ENCODE measurements around the gene DUSP22.

Gene DUSP22

GRCh38 chr6:311679-312220 lies 19.5 kb downstream of the DUSP22 start:
- DNase-seq = no peak

DNA sequence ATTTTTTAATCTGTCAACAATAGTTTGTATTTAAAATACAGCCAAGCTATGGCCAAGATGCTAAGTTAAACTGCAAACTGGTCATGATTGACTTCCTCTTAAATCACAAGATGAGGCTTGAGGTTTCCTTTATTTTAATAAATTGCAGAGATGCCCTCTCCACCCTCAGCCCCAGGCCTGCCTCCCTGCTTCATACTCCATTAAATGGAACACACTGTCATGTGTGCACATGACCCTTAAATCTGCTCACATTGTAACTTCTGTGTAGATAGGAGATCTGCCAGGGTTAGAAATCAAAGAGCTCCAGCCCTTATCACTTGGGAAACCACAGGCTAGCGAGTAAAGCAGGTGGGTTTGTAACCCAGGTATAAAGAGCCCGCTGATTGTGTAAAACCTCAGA lies 20.8 kb downstream of the DUSP22 start:
- DNase-seq = no peak

GRCh38 chr6:313917-314316 lies 21.6 kb downstream of the DUSP22 start:
- DNase-seq = no peak

GRCh38 chr6:314377-314776 lies 22.1 kb downstream of the DUSP22 start:
- DNase-seq = no peak

GRCh38 chr6:315226-315625 lies 22.9 kb downstream of the DUSP22 start:
- DNase-seq = no peak

DNA sequence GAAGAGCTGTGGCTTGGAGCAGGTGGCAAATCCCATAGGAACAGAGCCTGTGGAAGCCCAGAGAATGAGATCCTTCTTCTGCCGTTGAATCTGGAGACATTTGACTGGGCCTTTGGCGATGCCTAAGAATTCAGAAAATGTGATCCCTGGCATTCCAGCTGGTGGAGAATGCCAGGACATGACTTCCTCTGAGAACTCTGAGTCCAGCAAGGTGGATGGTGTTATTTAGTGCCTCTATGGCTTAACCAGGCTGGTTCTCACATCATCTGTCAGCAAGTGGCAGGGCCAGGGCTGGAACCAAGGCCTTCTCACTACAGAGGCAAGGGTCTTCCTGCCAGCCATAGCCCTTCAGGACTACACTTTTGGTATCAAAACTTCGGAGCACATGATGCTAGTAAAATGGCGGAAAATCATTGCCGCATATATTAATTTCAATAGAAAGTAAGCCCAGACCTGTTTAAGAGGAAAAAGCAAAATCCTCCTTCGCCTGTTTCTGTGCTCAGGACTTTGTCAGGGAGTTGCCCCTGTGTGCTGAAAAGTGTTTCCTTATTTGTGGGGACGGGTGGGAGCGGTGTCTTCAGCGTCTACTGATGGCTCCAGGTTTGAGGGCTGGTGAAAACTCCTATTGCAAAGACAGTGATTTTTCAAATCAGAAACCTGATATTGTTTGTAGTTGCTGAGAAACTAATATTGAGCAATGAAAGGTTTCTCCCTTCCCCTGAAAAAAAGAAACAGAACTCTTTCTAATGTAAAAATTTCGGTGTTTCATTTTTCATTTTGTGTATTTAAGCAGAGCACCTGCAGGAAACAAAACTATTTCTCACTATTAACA lies 23.9 kb downstream of the DUSP22 start:
- DNase-seq = no peak

DNA sequence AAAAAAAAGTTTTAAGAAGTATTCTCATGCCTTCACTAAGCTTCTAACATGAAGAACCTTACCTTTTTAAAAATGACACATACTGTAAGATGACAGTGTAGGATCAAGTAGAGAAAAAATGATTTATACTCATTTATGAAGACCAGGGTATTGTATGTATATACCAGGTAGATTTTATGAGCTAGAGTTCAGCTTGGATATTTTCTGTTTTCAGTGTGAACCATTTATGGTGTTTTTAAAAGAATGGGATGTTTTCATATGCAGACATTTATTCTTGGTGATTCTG lies 24.4 kb downstream of the DUSP22 start:
- no peak for DNase-seq

GRCh38 chr6:317060-317447 lies 24.8 kb downstream of the DUSP22 start:
- no peak for DNase-seq

GRCh38 chr6:317448-318144 lies 25.3 kb downstream of the DUSP22 start:
- DNase-seq = no peak

DNA sequence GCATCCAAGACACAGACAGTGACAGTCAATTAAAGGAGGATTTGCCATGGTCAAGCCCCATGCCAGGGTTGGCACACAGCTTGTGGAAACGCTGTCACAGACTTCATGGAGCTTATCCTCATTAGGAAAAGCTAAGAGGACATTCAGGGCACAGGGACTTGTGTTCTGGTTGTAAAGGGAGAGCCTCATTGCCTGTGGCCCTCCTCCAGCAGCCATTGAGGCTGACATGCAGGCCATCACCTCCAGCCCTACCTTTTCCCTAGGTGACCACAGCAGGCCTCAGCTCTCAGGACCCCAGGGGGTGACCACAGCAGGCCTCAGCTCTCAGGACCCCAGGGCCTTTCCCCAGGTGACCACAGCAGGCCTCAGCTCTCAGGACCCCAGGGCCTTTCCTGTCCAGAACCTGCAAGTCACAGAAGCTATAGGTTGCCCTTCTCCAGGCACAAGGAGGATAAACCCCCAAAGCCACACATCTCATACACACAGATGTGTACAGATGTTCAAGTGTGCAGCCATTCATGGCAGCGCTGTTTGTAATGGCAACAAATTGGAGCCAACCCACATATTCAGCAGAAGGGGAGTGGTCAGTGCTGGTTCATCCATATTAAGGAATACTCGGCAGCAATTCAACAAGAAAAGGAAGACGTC lies 26.1 kb downstream of the DUSP22 start:
- DNase-seq = no peak

GRCh38 chr6:319177-320131 lies 27.2 kb downstream of the DUSP22 start:
- DNase-seq = no peak

DNA sequence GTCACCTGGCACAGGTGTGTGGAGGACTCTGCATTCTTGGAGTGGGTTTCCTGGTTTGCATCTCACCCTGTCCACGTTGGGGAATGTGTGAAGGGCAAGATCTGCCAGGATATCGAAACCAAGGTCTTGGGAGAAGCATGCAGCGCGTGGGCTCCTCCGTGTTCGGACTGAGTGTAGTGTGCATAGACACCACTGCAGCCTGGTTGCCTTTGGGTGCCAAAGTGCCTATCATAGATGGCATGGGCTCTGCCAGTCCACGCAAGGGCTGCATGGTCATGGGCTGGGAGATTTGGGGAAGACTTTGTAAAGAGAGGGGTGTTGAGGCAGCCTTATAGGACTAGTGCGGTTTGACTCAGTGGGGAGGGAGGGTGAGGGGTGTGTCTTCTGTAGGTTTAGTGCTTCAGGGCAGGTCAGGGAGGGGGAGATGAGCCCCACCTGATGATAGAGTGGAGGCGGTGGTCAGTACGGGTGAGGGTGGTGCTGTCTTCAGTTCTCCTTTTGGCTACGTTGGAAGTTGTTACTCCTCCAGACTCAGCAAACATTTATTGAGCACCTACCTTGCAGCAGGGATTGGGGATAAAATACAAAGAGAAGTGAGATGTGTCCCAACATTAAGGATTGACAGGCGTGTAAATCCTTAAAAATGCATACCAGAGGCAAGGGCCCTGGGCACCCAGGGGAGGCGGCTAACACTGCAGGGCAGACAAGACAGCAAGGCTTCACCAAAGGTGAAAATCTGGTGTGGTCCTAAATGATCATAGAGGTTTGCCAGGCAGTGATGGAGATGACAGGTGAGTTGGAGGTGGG lies 28.3 kb downstream of the DUSP22 start:
- DNase-seq = no peak

GRCh38 chr6:321158-321438 lies 28.8 kb downstream of the DUSP22 start:
- DNase-seq = no peak

DNA sequence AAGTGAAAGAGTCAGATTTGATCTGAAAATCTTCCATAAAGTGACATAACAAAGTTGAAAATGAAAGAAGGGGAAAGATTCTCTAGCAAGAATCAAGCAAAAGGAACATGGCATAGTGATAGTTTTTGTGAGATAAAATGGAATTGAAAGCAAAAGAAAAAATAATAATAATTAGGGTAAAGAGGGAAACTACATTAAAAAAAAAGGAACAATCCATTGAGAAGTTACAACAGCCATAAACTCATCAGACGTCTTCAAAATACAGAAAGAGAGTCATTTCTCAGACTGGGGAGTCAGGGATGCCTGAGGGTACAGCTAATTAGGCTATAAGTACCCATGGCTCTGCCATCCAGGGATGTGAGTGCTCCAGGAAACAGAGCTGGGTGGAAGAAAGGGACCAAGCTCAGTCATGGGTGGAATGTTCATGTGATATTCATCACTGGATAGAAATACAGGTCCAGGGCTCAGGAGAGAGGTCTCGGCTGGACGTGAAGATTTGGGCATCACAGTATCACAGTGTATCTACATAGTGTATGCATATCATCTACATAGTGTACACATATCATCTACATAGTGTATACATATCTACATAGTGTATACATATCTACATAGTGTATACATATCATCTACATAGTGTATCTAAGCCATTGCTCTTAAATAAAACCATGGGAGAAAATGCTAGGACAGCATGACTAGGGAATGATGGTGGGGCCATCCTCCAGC lies 29.4 kb downstream of the DUSP22 start:
- no peak for DNase-seq

- no peak for DNase-seq
Observed at GRCh38 chr6:322259-322930, 30.1 kb downstream of the DUSP22 start.

DNA sequence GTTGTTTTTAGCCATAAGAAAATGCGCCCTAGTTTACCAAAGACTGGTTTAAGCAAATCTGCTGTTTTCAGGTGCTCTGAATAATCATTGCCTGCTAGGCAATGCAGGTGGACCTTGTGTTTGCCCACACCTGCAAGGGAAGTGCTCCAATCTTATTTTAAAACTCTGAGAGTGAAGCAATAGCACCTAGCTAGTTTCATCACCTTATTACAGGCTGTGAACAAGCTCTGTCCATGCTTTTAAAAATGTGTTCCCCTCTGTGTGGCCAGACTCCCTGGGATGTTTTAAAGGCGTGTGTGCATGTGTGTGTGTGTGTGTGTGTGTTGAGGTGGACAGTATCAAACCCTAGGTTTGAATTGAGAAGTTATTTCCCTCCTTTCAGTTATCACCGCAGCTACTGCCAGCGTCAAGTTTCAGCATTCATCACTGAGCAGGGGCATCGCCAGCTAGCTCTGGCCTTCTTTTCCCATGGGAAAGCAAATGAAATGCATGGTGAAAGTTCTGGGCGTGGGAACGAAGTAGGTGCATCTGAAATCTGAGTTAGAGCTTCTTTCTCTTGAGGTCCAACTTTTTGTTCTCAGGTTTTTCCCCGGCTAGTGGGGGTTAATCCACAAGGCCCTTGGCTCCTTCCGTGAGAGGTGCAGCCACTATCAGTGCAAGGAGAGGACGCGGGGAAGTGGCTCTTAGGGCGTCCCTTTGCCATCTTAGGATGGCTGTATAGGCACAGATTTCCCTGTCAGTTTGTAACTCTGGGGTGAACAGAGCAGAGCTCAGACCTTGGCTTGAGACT lies 30.8 kb downstream of the DUSP22 start:
- no peak for DNase-seq

DNA sequence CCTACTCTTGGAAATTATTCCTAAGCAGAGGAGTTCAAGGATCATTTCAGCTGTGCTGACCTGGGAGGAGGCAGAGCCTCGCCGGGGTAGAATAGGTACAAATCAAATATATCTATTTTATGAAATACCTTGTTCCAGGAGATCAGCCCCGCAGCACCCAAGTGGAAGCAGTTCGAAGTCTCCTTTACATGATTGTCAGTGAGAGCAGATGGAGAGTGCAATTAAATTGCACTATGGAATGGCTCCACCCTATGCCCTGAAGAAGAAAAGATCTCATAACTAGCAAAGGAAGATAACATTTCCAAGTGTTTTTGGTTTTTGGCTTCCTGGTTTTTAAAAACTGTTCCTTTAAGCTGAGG lies 31.4 kb downstream of the DUSP22 start:
- DNase-seq = no peak

- no peak for DNase-seq
Observed at GRCh38 chr6:324116-324728, 31.9 kb downstream of the DUSP22 start.

DNA sequence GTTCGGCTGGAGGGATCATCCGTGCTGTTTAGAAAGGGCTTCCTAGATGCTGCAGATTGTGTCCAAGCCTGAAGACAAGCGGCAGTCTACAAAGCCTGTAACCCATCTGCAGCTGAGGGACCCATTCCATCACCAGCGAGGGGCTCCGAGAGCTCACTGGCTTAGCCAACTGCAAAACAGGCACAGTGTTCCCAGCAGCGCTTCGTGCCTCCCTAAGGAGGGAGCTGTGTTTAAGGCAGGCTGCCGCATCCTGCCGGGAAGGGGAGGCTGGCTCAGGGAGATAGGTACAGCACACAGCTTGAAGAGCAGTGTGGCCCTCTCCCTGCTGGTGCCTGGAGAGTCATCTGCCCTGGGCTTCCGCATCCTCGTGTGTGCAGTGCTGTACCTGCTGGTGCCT lies 32.4 kb downstream of the DUSP22 start:
- DNase-seq = no peak

Measured in activated CD4-positive, CD25-positive, alpha-beta regulatory T cell (primary cell).